ENCODE results near the gene HP1BP3. TPM values are rescaled to one million over a fixed set of nuclear protein-coding genes. Genes with fewer than 3 reads are reported as not detected.

The HP1BP3 gene
- total RNA-seq, 1 donor from 2014 or later, result 181 TPM

- DNase-seq (ENCODE audit: extremely low read depth, low read depth, low spot score), result no peak
Observed at GRCh38 chr1:20695515-20695914, 91.6 kb downstream of the HP1BP3 start.

- DNase-seq (ENCODE audit: extremely low read depth, low read depth, low spot score), result no peak
Observed at GRCh38 chr1:20693623-20694022, 93.5 kb downstream of the HP1BP3 start.

Other genes starting within 250 kb of the HP1BP3 start
- 0.10 and 0.47 TPM in 2 replicates for gene FAM43B, start 234.7 kb downstream of the HP1BP3 start, total RNA-seq
- 0.92 and 3.4 TPM in 2 replicates for gene CDA, start 198.2 kb downstream of the HP1BP3 start, total RNA-seq
- 56.0 and 57.2 TPM in 2 replicates for gene PINK1, start 153.8 kb downstream of the HP1BP3 start, total RNA-seq
- gene DDOST, start 125.9 kb downstream of the HP1BP3 start, total RNA-seq, result 344 and 417 TPM in 2 replicates
- 9.3 and 16.3 TPM in 2 replicates for gene KIF17, start 69.3 kb downstream of the HP1BP3 start, total RNA-seq
- gene SH2D5, start 54.6 kb downstream of the HP1BP3 start, total RNA-seq, result 2.3 and 3.2 TPM in 2 replicates

All from glomerular endothelial cell (primary cell).